Prostate gland (tissue), 2 donors: ENCODE measurements around the gene INHBA. TPM values are rescaled to one million over a fixed set of nuclear protein-coding genes. Genes with fewer than 3 reads are reported as not detected.

ENCODE experiments used
- DNase-seq: peaks from one replicate; pipeline ENCODE4 v3.0.0-alpha.2; 2019; ENCODE audit warnings: low spot score
- H3K27ac ChIP-seq, 2 donors: fragments of 200-600 bp; sonication (generic); 2 replicates each; pipeline ENCODE4 v1.5.1; 2017 to 2019
- H3K27me3 ChIP-seq: fragments of 200-600 bp; sonication (generic); replicated peaks from 2 replicates; pipeline ENCODE4 v1.5.1; 2019; ENCODE audit not compliant: insufficient read depth
- H3K36me3 ChIP-seq, 2 donors: fragments of 200-600 bp; sonication (generic); 1 replicate in 1 of 2; 2 replicates in 1 of 2; pipeline versions ENCODE4 v1.5.1 to v1.8.1; 2017 to 2019
- H3K4me1 ChIP-seq: fragments of 200-600 bp; sonication (generic); replicated peaks from 2 replicates; pipeline ENCODE4 v1.5.1; 2019
- H3K4me3 ChIP-seq, 2 donors: fragments of 200-600 bp; sonication (generic); 2 replicates each; pipeline ENCODE4 v1.5.1; 2017 to 2019
- H3K9me3 ChIP-seq: fragments of 200-600 bp; sonication (generic); 2 replicates; pipeline ENCODE4 v1.5.1; 2017
- CTCF ChIP-seq, 4 experiments: fragments of 200-600 bp in 2 of 4; fragments of 450-650 bp in 2 of 4; sonication (generic) in 2 of 4; IDR thresholded peaks; 1 replicate in 3 of 4; 2 replicates in 1 of 4; pipeline ENCODE4 v1.5.1; 2016 to 2019; ENCODE audit warnings: antibody characterized with exemption in 4 of 4, mild to moderate bottlenecking in 2 of 4, moderate library complexity in 2 of 4
- POLR2A ChIP-seq: fragments of 450-650 bp; IDR thresholded peaks from one replicate; pipeline ENCODE4 v1.6.1; 2016; ENCODE audit warnings: antibody characterized with exemption, mild to moderate bottlenecking
- POLR2AphosphoS5 ChIP-seq: sonication (generic); formaldehyde crosslinking; IDR thresholded peaks from one replicate; pipeline ENCODE4 v1.6.1; 2017; ENCODE audit warnings: antibody characterized with exemption
- WGBS: methylation state at CpG from one replicate; pipeline ENCODE4 v1.1.5; 2018; 5-methylcytosine and 5-hydroxymethylcytosine counted together
- intact Hi-C: fragments of 100-400 bp; cut with DNase I; formaldehyde crosslinking; loops from one replicate; pipeline ENCODE4 v1.14.2; 2022
- total RNA-seq, 2 donors: library from RNA; depleted of rRNA; stranded (reverse); fragments of >200 nt; gene quantifications; one replicate each; pipeline ENCODE4 v1.1.0, GENCODE V29; 2016

Gene INHBA
- total RNA-seq, 2 donors from 2014 or later = 0.73 to 6.6 TPM

- Histone ChIP-seq H3K4me1 (no peaks in the 10 kb centered on the region), H3K36me3 (no peaks in the 10 kb centered on the region), H3K27ac (no peak overlapping the region), H3K4me3 (no peak overlapping the region), H3K9me3 (no peaks in the 10 kb centered on the region), H3K27me3 (no peaks in the 10 kb centered on the region)
- WGBS = 55% methylated on average over 1 of the region's 1 CpG
- intact Hi-C loops = no loop called here
- TF ChIP-seq POLR2A = no peak
- no peak for TF ChIP-seq CTCF (IDR thresholded peaks at IDR 0.05)
- DNase-seq = no peak
Measured at GRCh38 chr7:41643616-41644015, 59.3 kb downstream of the INHBA start.

GRCh38 chr7:41641665-41642014, 61.2 kb downstream of the INHBA start:
- no peaks in the 10 kb centered on the region for H3K36me3 ChIP-seq
- no peak overlapping the region for H3K4me3 ChIP-seq
- no peaks in the 10 kb centered on the region for H3K4me1 ChIP-seq
- H3K27me3 ChIP-seq = no peaks in the 10 kb centered on the region
- DNase-seq = no peak
- no peak overlapping the region for H3K27ac ChIP-seq
- intact Hi-C loops = no loop called here
- 81% methylated on average over 2 of the region's 2 CpGs for WGBS
- no peak for TF ChIP-seq POLR2A
- TF ChIP-seq CTCF (IDR thresholded peaks at IDR 0.05) = no peak
- TF ChIP-seq POLR2AphosphoS5 = no peak
- H3K9me3 ChIP-seq = no peaks in the 10 kb centered on the region

GRCh38 chr7:41641011-41641664, 61.8 kb downstream of the INHBA start:
- intact Hi-C loops = no loop called here
- Histone ChIP-seq H3K27me3 (no peaks in the 10 kb centered on the region), H3K27ac (no peak overlapping the region), H3K4me3 (no peak overlapping the region), H3K9me3 (no peaks in the 10 kb centered on the region), H3K36me3 (no peaks in the 10 kb centered on the region), H3K4me1 (no peaks in the 10 kb centered on the region)
- WGBS = 72% methylated on average over 6 of the region's 6 CpGs
- no peak for DNase-seq
- TF ChIP-seq CTCF (IDR thresholded peaks at IDR 0.05) (no peak), POLR2AphosphoS5 (no peak), POLR2A (no peak)

- H3K9me3 ChIP-seq = no peaks in the 10 kb centered on the region
- no peak for TF ChIP-seq POLR2AphosphoS5
- no peak for TF ChIP-seq POLR2A
- no peak for TF ChIP-seq CTCF (IDR thresholded peaks at IDR 0.05)
- H3K27ac ChIP-seq = no peak overlapping the region
- H3K27me3 ChIP-seq = no peaks in the 10 kb centered on the region
- no peaks in the 10 kb centered on the region for H3K4me1 ChIP-seq
- no peak overlapping the region for H3K4me3 ChIP-seq
- DNase-seq = no peak
- intact Hi-C loops = no loop called here
- H3K36me3 ChIP-seq = no peaks in the 10 kb centered on the region
- 86% methylated on average over 8 of the region's 8 CpGs for WGBS
Measured at GRCh38 chr7:41640487-41640886, 62.4 kb downstream of the INHBA start.

GRCh38 chr7:41637049-41637448, 65.8 kb downstream of the INHBA start:
- H3K27me3 ChIP-seq = no peaks in the 10 kb centered on the region
- H3K36me3 ChIP-seq = no peaks in the 10 kb centered on the region
- H3K4me1 ChIP-seq = no peaks in the 10 kb centered on the region
- no peak for DNase-seq
- H3K27ac ChIP-seq = no peak overlapping the region
- intact Hi-C loops = no loop called here
- H3K4me3 ChIP-seq = no peak overlapping the region
- H3K9me3 ChIP-seq = no peaks in the 10 kb centered on the region
- TF ChIP-seq CTCF (IDR thresholded peaks at IDR 0.05) = no peak
- no peak for TF ChIP-seq POLR2AphosphoS5
- TF ChIP-seq POLR2A = no peak
